Muscle layer of duodenum (tissue), 2 donors: ENCODE data around the gene GRIK3.

Experiments used
- H3K27ac ChIP-seq: one replicate; pipeline ENCODE4 v1.7.0; 2013; ENCODE audit warnings: mild to moderate bottlenecking, low read length
- H3K27me3 ChIP-seq: one replicate; pipeline ENCODE4 v1.7.0; 2013; ENCODE audit warnings: low read depth, mild to moderate bottlenecking, control low read depth, low read length
- H3K36me3 ChIP-seq, 2 donors: one replicate each; pipeline ENCODE4 v1.7.0; 2013; ENCODE audit warnings: low read length in 2 of 2, control low read depth in 1 of 2, mild to moderate bottlenecking in 1 of 2; ENCODE audit not compliant: insufficient read depth in 2 of 2, control insufficient read depth in 1 of 2
- H3K4me1 ChIP-seq, 2 donors: one replicate each; pipeline ENCODE4 v1.7.0; 2013; ENCODE audit warnings: low read length in 2 of 2, mild to moderate bottlenecking in 2 of 2, control low read depth in 1 of 2, moderate library complexity in 1 of 2; ENCODE audit not compliant: insufficient read depth in 2 of 2, control insufficient read depth in 1 of 2
- H3K4me3 ChIP-seq, 2 donors: one replicate each; pipeline ENCODE4 v1.7.0; 2013; ENCODE audit warnings: low read length in 2 of 2, low read depth in 1 of 2, mild to moderate bottlenecking in 1 of 2
- H3K9me3 ChIP-seq, 2 donors: one replicate each; pipeline ENCODE4 v1.7.0; 2013; ENCODE audit warnings: low read length in 2 of 2, control low read depth in 1 of 2, mild to moderate bottlenecking in 1 of 2; ENCODE audit not compliant: control insufficient read depth in 1 of 2
- donor health status: healthy.

The GRIK3 gene

GRCh38 chr1:36787312-36787913 lies 246.9 kb downstream of the GRIK3 start:
- no peak overlapping the region for H3K27ac ChIP-seq
- no peaks in the 10 kb centered on the region for H3K27me3 ChIP-seq
- H3K4me3 ChIP-seq = no peak overlapping the region
- H3K4me1 ChIP-seq = no peaks in the 10 kb centered on the region
- H3K9me3 ChIP-seq = no peaks in the 10 kb centered on the region
- H3K36me3 ChIP-seq = no peaks in the 10 kb centered on the region

DNA sequence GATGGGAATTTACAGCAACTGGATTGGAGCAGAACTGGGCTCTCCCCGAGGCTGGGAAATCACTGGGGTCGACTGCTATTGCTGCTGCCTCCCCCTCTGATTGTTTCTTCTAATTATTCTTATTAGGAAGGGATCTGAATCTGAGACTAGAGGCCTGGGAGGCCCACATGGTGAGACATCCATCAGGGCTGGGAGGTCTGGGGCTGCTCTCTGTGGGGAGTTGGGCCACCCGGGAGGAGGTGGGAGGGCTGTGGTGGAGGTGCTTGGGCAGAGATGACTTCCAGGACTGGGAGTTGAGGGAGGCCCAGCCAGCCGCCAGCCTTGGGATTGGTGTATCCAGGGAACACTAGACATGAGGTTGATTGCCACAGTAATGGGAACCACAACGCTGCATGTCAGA lies 247.9 kb downstream of the GRIK3 start:
- no peak overlapping the region for H3K4me3 ChIP-seq
- H3K36me3 ChIP-seq = no peaks in the 10 kb centered on the region
- no peaks in the 10 kb centered on the region for H3K9me3 ChIP-seq
- H3K27me3 ChIP-seq = no peaks in the 10 kb centered on the region
- no peaks in the 10 kb centered on the region for H3K4me1 ChIP-seq
- H3K27ac ChIP-seq = no peak overlapping the region

DNA sequence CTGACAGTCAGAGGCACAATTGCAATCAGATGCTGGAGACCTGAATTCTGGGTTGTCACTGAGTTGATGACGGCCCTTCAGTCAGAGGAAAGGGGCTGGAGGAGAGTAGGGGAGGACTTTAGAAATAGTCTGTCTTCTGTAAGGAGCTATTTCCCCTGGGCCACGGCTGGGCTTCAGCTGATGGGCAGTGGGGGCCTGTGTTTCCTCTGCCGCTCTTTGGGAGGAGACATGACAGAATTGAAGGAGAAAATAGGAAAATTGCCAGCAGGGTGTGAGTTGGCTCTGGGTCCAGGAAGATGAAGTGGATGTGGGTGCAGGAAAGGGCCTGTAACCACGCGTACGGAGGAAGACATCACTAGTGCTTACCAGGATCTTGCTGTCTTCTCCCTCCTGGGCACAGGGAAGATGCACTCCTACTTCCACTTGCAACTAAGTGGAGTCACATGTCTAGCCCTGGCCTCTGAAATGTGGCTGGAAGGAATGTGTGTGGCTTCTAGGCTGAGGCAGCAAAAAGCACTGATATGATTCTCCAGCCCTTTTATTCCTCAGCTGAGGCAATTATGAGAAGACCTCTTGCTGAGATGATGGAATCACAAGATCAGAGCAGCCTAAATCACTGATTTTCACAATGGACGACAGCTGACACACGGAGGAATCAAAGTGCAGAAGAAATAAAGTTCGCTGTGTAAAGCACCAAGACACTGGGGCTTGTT lies 250.0 kb downstream of the GRIK3 start:
- Histone ChIP-seq H3K4me3 (no peak overlapping the region), H3K9me3 (no peaks in the 10 kb centered on the region), H3K27me3 (no peaks in the 10 kb centered on the region), H3K4me1 (no peaks in the 10 kb centered on the region), H3K36me3 (no peaks in the 10 kb centered on the region), H3K27ac (no peak overlapping the region)

- Histone ChIP-seq H3K4me1 (no peaks in the 10 kb centered on the region), H3K36me3 (no peaks in the 10 kb centered on the region), H3K9me3 (no peaks in the 10 kb centered on the region), H3K4me3 (no peak overlapping the region), H3K27ac (no peak overlapping the region), H3K27me3 (no peaks in the 10 kb centered on the region)
These were observed 250.8 kb downstream of the GRIK3 start for GRCh38 chr1:36783475-36783874.

- Histone ChIP-seq H3K4me3 (no peak overlapping the region), H3K4me1 (no peaks in the 10 kb centered on the region), H3K27ac (no peak overlapping the region), H3K27me3 (no peaks in the 10 kb centered on the region), H3K9me3 (no peaks in the 10 kb centered on the region), H3K36me3 (no peaks in the 10 kb centered on the region)
These were observed 251.5 kb downstream of the GRIK3 start for GRCh38 chr1:36782785-36783184.

DNA sequence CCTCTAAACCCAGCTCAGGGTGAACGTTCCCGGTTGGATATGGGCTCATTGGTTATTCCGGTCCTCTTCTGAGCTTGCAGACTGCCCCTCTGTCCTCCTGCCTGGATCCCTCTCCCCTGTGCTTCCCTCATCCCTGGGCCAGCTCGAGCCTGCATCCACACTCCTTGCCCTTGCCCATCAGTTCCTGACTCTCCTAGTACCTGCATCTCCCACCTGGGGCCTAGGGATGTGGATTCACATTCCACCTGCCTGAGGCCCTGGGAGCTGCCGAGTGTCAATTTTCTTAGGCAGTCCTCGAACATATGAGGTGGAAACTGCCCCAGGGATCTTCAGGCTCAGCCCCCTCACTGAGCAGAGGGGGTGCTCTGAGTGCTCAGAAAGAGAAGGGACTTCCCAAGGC lies 252.2 kb downstream of the GRIK3 start:
- Histone ChIP-seq H3K27ac (no peak overlapping the region), H3K4me3 (no peak overlapping the region), H3K4me1 (no peaks in the 10 kb centered on the region), H3K36me3 (no peaks in the 10 kb centered on the region), H3K9me3 (no peaks in the 10 kb centered on the region), H3K27me3 (no peaks in the 10 kb centered on the region)

GRCh38 chr1:36781098-36781497 lies 253.2 kb downstream of the GRIK3 start:
- Histone ChIP-seq H3K36me3 (no peaks in the 10 kb centered on the region), H3K4me1 (no peaks in the 10 kb centered on the region), H3K27me3 (no peaks in the 10 kb centered on the region), H3K9me3 (no peaks in the 10 kb centered on the region), H3K4me3 (no peak overlapping the region), H3K27ac (no peak overlapping the region)

DNA sequence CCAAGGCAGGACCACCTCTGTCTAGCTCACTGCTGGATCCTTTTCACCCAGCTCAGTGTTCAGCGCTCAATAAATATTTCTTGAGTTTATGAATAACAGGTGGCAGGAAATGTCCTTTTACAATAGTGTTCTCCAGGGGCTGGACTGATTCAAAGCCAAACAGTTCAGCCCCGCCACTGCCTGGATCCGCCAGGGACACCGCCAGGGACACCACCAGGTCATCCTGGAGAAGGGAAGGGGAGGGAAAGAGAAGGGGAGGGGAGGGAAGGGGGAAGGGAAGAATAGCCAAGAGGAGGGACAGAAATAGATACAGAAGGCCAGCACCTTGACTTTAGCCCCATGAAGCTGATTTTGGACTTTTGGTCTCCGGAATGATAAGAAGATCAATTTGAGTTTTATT lies 255.6 kb downstream of the GRIK3 start:
- Histone ChIP-seq H3K27ac (no peak overlapping the region), H3K4me3 (no peak overlapping the region), H3K36me3 (no peaks in the 10 kb centered on the region), H3K27me3 (no peaks in the 10 kb centered on the region), H3K4me1 (no peaks in the 10 kb centered on the region), H3K9me3 (no peaks in the 10 kb centered on the region)

DNA sequence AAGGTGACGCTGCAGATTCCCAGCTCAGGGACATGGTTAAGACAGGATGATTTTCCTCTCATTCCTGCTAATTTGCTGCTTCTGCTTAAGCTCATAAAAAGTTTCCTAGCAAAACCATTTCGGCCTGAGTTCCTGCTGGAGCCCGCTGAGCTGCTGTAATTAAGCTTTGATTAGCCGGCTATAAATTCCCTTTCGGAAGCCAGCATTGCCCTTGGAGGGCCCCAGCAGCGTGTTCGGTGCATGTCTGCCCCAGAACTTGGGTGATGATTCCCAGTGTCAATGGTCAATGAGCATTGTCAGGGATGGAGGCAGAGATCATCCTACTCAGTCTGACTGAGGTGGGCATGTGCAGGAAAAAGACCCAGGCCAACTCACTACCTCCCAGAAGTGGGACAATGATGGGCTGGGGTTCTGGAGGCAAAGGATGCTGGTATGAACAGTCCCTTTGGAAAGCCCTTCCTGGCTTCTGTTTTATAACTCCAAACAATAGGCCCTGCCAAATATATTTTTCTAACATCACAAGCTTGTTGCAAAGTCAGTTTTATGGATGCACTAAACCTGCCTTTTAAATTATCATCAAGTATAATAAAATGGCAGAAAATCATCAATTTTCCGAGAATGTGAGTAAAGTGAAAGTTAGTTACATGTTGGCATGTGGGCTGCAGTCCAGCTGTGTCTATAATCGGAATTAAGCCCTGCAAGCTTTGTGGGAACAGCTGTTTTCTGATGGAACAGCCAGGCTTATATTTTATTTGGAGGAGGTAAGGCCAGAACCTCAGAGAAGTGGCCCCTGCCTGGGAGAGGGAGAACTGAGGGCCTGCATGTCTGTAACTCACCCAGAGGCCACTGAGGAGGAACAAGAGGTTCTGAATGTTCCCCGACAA lies 257.1 kb downstream of the GRIK3 start:
- H3K27me3 ChIP-seq = no peaks in the 10 kb centered on the region
- H3K9me3 ChIP-seq = no peaks in the 10 kb centered on the region
- no peak overlapping the region for H3K27ac ChIP-seq
- H3K36me3 ChIP-seq = no peaks in the 10 kb centered on the region
- H3K4me3 ChIP-seq = no peak overlapping the region
- no peaks in the 10 kb centered on the region for H3K4me1 ChIP-seq

- Histone ChIP-seq H3K27me3 (no peaks in the 10 kb centered on the region), H3K4me1 (no peaks in the 10 kb centered on the region), H3K27ac (no peak overlapping the region), H3K9me3 (no peaks in the 10 kb centered on the region), H3K36me3 (no peaks in the 10 kb centered on the region), H3K4me3 (no peak overlapping the region)
These were observed 258.1 kb downstream of the GRIK3 start for GRCh38 chr1:36776256-36776655.

GRCh38 chr1:36775716-36776115 lies 258.6 kb downstream of the GRIK3 start:
- Histone ChIP-seq H3K36me3 (no peaks in the 10 kb centered on the region), H3K27me3 (no peaks in the 10 kb centered on the region), H3K9me3 (no peaks in the 10 kb centered on the region), H3K4me1 (no peaks in the 10 kb centered on the region), H3K27ac (no peak overlapping the region), H3K4me3 (no peak overlapping the region)
